HG03571 (cell line): ENCODE data around the gene WFDC1.

ENCODE experiments used
- ATAC-seq: cut with Tn5 transposase; IDR thresholded peaks from one replicate; pipeline ENCODE4 v1.9.1; 2021; ENCODE audit not compliant: unreplicated experiment

WFDC1 gene

GRCh38 chr16:84371553-84371865, 76.8 kb downstream of the WFDC1 start:
- ATAC-seq: no peak

GRCh38 chr16:84373907-84374489, 79.3 kb downstream of the WFDC1 start:
- ATAC-seq: no peak

- no peak for ATAC-seq
These were observed 83.4 kb downstream of the WFDC1 start for GRCh38 chr16:84378099-84378498.

GRCh38 chr16:84378567-84378966, 83.9 kb downstream of the WFDC1 start:
- ATAC-seq: no peak

- no peak for ATAC-seq
These were observed 84.5 kb downstream of the WFDC1 start for GRCh38 chr16:84379008-84379708.
